Measurements from ENCODE around the gene GABRP.

GABRP gene

DNA sequence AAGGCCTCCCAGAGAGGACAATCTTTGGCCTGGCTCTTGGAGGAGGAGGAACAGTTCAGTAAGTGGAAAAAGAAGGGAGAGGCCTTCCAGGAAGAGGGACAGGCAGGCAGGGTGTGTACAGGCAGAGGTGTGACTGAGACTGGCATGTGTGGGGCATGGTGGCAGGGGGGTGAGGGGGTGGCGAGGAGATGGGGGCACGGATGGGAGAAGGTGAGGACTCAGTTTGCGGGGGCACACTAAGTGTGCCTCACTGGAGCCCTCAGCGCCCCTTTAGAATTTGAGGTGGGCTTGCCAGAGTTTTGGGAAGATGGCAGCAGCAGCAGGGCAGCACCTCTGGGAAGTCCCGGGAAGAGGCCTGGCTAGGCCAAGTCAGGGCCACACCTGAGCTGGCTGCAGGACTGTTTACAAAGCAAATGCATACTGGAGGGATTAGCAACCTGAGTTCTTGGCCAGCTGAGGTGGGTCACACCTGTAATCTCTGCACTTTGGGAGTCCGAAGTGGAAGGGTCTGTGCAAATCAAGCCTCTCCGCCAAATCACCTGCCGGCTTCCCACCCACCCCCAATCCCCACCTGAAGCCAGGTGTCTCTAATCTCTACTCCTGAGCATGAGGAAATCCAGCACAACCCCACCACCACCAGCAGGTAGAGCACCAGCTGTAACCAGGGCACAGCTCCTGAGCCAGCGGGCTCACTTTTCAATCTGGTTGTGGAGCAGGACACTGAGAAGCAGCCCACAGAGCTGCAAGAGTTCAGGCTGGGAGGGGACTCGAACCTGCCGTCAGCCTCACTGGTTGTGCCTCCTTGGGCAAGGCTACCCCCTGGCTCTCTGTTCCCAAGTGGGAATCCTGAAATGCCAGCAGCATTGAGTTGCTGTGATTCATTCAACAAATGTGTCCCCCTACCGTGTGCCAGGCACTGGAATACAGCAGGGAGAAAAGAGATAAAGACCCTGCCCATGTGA, 10.2 kb upstream of the GABRP start:
- H3K4me1 ChIP-seq (ENCODE audit: control insufficient read depth, low read length), result no peaks in the 10 kb centered on the region
- H3F3A ChIP-seq (ENCODE audit: control insufficient read depth, insufficient read depth), result no peaks in the 10 kb centered on the region
- no peaks in the 10 kb centered on the region for H3K9me3 ChIP-seq (ENCODE audit: control insufficient read depth, insufficient read depth, low read length)
- H4K20me1 ChIP-seq (ENCODE audit: control insufficient read depth, insufficient read depth, low read depth, low read length), result no peaks in the 10 kb centered on the region
- no peak overlapping the region for H3K4me2 ChIP-seq (ENCODE audit: low read length)
- no peaks in the 10 kb centered on the region for H3K9me2 ChIP-seq (replicated peaks; ENCODE audit: control insufficient read depth, low read length)
- H3K27me3 ChIP-seq (ENCODE audit: control insufficient read depth, low read length), result no peaks in the 10 kb centered on the region; the same call in 1 of the 2 replicates
- no peak overlapping the region for H3K4me3 ChIP-seq (ENCODE audit: low read length)
- TF ChIP-seq EZH2phosphoT487 (IDR thresholded peaks at IDR 0.05; ENCODE audit: borderline replicate concordance, low read length), result no peak
- TF ChIP-seq, protein P1, sequence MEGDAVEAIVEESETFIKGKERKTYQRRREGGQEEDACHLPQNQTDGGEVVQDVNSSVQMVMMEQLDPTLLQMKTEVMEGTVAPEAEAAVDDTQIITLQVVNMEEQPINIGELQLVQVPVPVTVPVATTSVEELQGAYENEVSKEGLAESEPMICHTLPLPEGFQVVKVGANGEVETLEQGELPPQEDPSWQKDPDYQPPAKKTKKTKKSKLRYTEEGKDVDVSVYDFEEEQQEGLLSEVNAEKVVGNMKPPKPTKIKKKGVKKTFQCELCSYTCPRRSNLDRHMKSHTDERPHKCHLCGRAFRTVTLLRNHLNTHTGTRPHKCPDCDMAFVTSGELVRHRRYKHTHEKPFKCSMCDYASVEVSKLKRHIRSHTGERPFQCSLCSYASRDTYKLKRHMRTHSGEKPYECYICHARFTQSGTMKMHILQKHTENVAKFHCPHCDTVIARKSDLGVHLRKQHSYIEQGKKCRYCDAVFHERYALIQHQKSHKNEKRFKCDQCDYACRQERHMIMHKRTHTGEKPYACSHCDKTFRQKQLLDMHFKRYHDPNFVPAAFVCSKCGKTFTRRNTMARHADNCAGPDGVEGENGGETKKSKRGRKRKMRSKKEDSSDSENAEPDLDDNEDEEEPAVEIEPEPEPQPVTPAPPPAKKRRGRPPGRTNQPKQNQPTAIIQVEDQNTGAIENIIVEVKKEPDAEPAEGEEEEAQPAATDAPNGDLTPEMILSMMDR (IDR thresholded peaks at IDR 0.05; ENCODE audit: low read depth, low read length, poor library complexity, severe bottlenecking), result no peak
- no peak overlapping the region for H3K27ac ChIP-seq (ENCODE audit: low read depth, low read length)
- H3K36me3 ChIP-seq (ENCODE audit: control insufficient read depth, low read length), result no peaks in the 10 kb centered on the region
- H3K79me2 ChIP-seq (ENCODE audit: control insufficient read depth, low read length), result no peaks in the 10 kb centered on the region

DNA sequence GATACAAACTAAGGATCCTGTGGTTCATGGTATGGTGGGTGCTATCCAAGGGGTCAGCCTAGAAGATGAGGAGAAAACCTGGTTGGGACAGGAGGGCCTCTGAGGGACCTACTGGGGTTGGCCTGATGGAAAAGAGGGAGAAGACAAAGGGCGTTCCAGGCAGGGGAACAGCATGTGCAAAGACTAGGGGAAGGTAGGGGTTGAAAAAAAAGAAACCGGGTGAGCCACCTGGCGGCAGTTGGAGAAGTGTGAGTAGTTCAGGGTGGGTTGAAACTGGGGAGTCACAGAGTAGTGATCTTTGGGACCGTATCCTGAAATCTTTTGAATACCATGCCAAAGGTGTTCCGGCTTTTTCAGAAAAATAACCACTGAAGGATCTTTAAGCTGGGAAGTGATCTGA, 8.7 kb upstream of the GABRP start:
- Histone ChIP-seq H3K4me2 (ENCODE audit: low read length) (no peak overlapping the region), H3K36me3 (ENCODE audit: control insufficient read depth, low read length) (no peaks in the 10 kb centered on the region), H3K27ac (ENCODE audit: low read depth, low read length) (no peak overlapping the region), H3K27me3 (ENCODE audit: control insufficient read depth, low read length) (no peaks in the 10 kb centered on the region; the same call in 1 of the 2 replicates), H3K9me2 (replicated peaks; ENCODE audit: control insufficient read depth, low read length) (no peaks in the 10 kb centered on the region), H3K4me1 (ENCODE audit: control insufficient read depth, low read length) (no peaks in the 10 kb centered on the region), H4K20me1 (ENCODE audit: control insufficient read depth, insufficient read depth, low read depth, low read length) (no peaks in the 10 kb centered on the region), H3K9me3 (ENCODE audit: control insufficient read depth, insufficient read depth, low read length) (no peaks in the 10 kb centered on the region), H3K79me2 (ENCODE audit: control insufficient read depth, low read length) (no peaks in the 10 kb centered on the region), H3K4me3 (ENCODE audit: low read length) (no peak overlapping the region), H3F3A (ENCODE audit: control insufficient read depth, insufficient read depth) (no peaks in the 10 kb centered on the region)
- no peak for TF ChIP-seq EZH2phosphoT487 (IDR thresholded peaks at IDR 0.05; ENCODE audit: borderline replicate concordance, low read length)
- TF ChIP-seq, protein P1 (IDR thresholded peaks at IDR 0.05; ENCODE audit: low read depth, low read length, poor library complexity, severe bottlenecking), result peak; percentile 23

DNA sequence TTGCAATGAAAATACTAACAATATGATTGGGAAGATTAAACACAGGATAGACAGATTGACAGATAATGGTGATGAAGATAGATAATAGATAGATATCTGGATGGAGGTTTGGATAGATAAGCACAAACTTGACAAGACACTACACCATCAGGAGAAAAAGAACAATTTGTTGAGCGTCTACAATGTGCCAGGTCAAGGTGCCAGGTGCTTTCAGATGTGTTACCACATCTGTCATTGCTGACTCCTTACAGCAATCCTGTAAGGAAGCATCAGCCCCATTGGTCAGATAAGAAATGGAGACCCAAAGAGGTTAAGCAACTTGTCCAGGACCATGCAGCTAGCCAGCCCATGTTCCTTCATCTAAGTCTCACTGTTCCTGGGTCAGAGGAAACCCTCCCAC, 1.6 kb upstream of the GABRP start:
- no peaks in the 10 kb centered on the region for H3K36me3 ChIP-seq (ENCODE audit: control insufficient read depth, low read length)
- no peak overlapping the region for H3K27ac ChIP-seq (ENCODE audit: low read depth, low read length)
- H4K20me1 ChIP-seq (ENCODE audit: control insufficient read depth, insufficient read depth, low read depth, low read length), result no peaks in the 10 kb centered on the region
- H3K9me3 ChIP-seq (ENCODE audit: control insufficient read depth, insufficient read depth, low read length), result no peaks in the 10 kb centered on the region
- H3K4me3 ChIP-seq (ENCODE audit: low read length), result no peak overlapping the region
- H3K27me3 ChIP-seq (ENCODE audit: control insufficient read depth, low read length), result no peaks in the 10 kb centered on the region; the same call in 1 of the 2 replicates
- H3K4me1 ChIP-seq (ENCODE audit: control insufficient read depth, low read length), result no peaks in the 10 kb centered on the region
- no peak overlapping the region for H3K4me2 ChIP-seq (ENCODE audit: low read length)
- H3F3A ChIP-seq (ENCODE audit: control insufficient read depth, insufficient read depth), result no peaks in the 10 kb centered on the region
- H3K79me2 ChIP-seq (ENCODE audit: control insufficient read depth, low read length), result no peaks in the 10 kb centered on the region
- TF ChIP-seq EZH2phosphoT487 (IDR thresholded peaks at IDR 0.05; ENCODE audit: borderline replicate concordance, low read length), result no peak
- no peaks in the 10 kb centered on the region for H3K9me2 ChIP-seq (replicated peaks; ENCODE audit: control insufficient read depth, low read length)

DNA sequence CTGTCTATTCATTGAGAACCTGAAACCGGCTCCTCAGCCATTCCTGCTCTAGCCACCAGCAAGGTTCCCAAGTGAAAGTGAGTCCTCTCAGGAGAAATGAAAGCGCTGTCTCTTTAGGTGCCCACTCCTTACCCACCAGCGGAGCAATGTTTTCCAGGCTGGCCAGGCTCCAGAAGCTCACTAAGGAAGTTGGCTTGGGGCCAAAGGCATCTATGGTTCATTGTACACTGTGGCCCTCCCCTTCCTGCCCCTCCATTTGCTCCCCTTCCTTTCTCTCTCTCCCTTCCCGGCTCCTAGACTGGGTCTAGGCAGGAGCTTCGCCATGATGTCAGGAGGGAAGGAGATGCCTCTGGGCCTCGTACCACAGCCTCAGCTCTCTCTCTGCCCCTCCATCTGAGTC, 1.1 kb upstream of the GABRP start:
- no peaks in the 10 kb centered on the region for H3K79me2 ChIP-seq (ENCODE audit: control insufficient read depth, low read length)
- H3K9me3 ChIP-seq (ENCODE audit: control insufficient read depth, insufficient read depth, low read length), result no peaks in the 10 kb centered on the region
- no peak overlapping the region for H3K4me3 ChIP-seq (ENCODE audit: low read length)
- no peaks in the 10 kb centered on the region for H3K4me1 ChIP-seq (ENCODE audit: control insufficient read depth, low read length)
- H3K9me2 ChIP-seq (replicated peaks; ENCODE audit: control insufficient read depth, low read length), result no peaks in the 10 kb centered on the region
- no peaks in the 10 kb centered on the region for H3K27me3 ChIP-seq (ENCODE audit: control insufficient read depth, low read length)
- TF ChIP-seq EZH2phosphoT487 (IDR thresholded peaks at IDR 0.05; ENCODE audit: borderline replicate concordance, low read length), result no peak
- TF ChIP-seq, protein P1 (IDR thresholded peaks at IDR 0.05; ENCODE audit: low read depth, low read length, poor library complexity, severe bottlenecking), result no peak
- no peaks in the 10 kb centered on the region for H3F3A ChIP-seq (ENCODE audit: control insufficient read depth, insufficient read depth)
- no peaks in the 10 kb centered on the region for H3K36me3 ChIP-seq (ENCODE audit: control insufficient read depth, low read length)
- H3K4me2 ChIP-seq (ENCODE audit: low read length), result no peak overlapping the region
- no peaks in the 10 kb centered on the region for H4K20me1 ChIP-seq (ENCODE audit: control insufficient read depth, insufficient read depth, low read depth, low read length)
- H3K27ac ChIP-seq (ENCODE audit: low read depth, low read length), result no peak overlapping the region

Data from DOHH2 (cell line).